Testis (tissue), 3 donors: ENCODE results near the gene MOB3B. TPM values are rescaled to one million over a fixed set of nuclear protein-coding genes. Genes with fewer than 3 reads are reported as not detected.
A peak's percentile ranks its signal among the peaks of the same experiment; 100 is the strongest.

Experiments used
- DNase-seq: peaks from one replicate; pipeline ENCODE4 v3.0.0-alpha.2; 2019
- H3K27ac ChIP-seq, 2 donors: fragments of 200-600 bp; sonication (generic); one replicate each; pipeline ENCODE4 v1.5.1; 2019
- H3K27me3 ChIP-seq: fragments of 200-600 bp; sonication (generic); one replicate; pipeline ENCODE4 v1.5.1; 2019
- H3K36me3 ChIP-seq: fragments of 200-600 bp; sonication (generic); one replicate; pipeline ENCODE4 v1.5.1; 2017; ENCODE audit warnings: low read depth; ENCODE audit errors: missing control alignments
- H3K4me1 ChIP-seq: fragments of 200-600 bp; sonication (generic); one replicate; pipeline ENCODE4 v1.5.1; 2019
- H3K4me3 ChIP-seq, 2 donors: fragments of 200-600 bp; sonication (generic); one replicate each; pipeline ENCODE4 v1.5.1; 2017 to 2019
- H3K9me3 ChIP-seq: fragments of 200-600 bp; sonication (generic); one replicate; pipeline ENCODE4 v1.5.1; 2017
- POLR2A ChIP-seq: fragments of 450-650 bp; IDR thresholded peaks from one replicate; pipeline ENCODE4 v1.6.1; 2017; ENCODE audit warnings: antibody characterized with exemption, mild to moderate bottlenecking, moderate library complexity
- WGBS, 2 donors: methylation state at CpG; one replicate each; pipeline ENCODE4 v1.1.5; 2018; 5-methylcytosine and 5-hydroxymethylcytosine counted together
- intact Hi-C: fragments of 100-400 bp; cut with DNase I; formaldehyde crosslinking; loops from one replicate; pipeline ENCODE4 v1.15.1; 2023; ENCODE audit warnings: low total_unique reads
- polyA plus RNA-seq: library from polyadenylated mRNA; stranded (reverse); fragments of 350-450 nt; fragmentation: Illumina TruSeq; extraction: RNeasy Lipid Tissue Mini Kit (QIAGEN cat#74804); gene quantifications from one replicate; pipeline ENCODE4 v1.2.3, GENCODE V29; 2014; ENCODE audit warnings: low read depth, low replicate concordance; ENCODE audit not compliant: insufficient read depth
- total RNA-seq, 2 donors: library from RNA; depleted of rRNA; stranded (reverse); fragments of >200 nt; gene quantifications; one replicate each; pipeline ENCODE4 v1.2.3, GENCODE V29; 2016
- TF ChIP-seq, protein P1 (sequence below), 3 experiments: fragments of 450-650 bp in 2 of 3; fragments of 200-600 bp in 1 of 3; sonication (generic) in 1 of 3; IDR thresholded peaks; one replicate each; pipeline ENCODE4 v1.5.1; 2016 to 2019; ENCODE audit warnings: antibody characterized with exemption in 3 of 3, mild to moderate bottlenecking in 2 of 3, moderate library complexity in 1 of 3

MOB3B gene
- total and polyA plus RNA-seq, 3 donors from 2014 or later: 9.1 to 23.2 (median 17.5) TPM

DNA sequence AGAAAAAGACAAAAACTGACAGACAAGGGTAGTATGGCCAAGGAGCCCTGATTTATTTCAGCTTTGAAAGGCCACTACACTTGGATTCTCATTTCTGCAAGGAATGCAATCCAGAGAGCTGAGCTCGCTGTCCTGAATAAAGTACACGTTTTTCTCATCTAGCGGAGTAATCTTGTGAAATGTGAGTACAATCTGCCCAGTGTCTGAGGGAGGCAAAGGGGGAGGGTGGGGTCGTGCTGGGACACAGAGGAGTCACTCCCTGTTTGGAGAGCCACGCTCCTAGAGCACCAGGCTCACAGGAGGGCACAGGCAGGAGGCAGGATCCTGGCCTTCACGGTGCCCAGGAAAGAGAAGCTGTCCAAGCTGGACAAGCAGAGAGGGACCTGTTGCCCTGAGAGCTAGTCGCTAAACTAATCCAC, 56.5 kb downstream of the MOB3B start:
- DNase-seq: peak; percentile 82
- 41 to 49% methylated on average over 6 to 7 of the region's 7 CpGs for WGBS, 2 donors
- intact Hi-C loops: no loop called here
- Histone ChIP-seq H3K27me3 (no peaks in the 10 kb centered on the region), H3K4me3 (no peak overlapping the region), H3K36me3 (no peaks in the 10 kb centered on the region), H3K9me3 (no peaks in the 10 kb centered on the region), H3K4me1 (peaks cover 63% of the 10 kb centered on the region), H3K27ac (peak overlapping the region; percentile 53 to 62)
- TF ChIP-seq POLR2A: no peak
- TF ChIP-seq, protein P1, sequence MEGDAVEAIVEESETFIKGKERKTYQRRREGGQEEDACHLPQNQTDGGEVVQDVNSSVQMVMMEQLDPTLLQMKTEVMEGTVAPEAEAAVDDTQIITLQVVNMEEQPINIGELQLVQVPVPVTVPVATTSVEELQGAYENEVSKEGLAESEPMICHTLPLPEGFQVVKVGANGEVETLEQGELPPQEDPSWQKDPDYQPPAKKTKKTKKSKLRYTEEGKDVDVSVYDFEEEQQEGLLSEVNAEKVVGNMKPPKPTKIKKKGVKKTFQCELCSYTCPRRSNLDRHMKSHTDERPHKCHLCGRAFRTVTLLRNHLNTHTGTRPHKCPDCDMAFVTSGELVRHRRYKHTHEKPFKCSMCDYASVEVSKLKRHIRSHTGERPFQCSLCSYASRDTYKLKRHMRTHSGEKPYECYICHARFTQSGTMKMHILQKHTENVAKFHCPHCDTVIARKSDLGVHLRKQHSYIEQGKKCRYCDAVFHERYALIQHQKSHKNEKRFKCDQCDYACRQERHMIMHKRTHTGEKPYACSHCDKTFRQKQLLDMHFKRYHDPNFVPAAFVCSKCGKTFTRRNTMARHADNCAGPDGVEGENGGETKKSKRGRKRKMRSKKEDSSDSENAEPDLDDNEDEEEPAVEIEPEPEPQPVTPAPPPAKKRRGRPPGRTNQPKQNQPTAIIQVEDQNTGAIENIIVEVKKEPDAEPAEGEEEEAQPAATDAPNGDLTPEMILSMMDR (IDR thresholded peaks at IDR 0.05): no peak

DNA sequence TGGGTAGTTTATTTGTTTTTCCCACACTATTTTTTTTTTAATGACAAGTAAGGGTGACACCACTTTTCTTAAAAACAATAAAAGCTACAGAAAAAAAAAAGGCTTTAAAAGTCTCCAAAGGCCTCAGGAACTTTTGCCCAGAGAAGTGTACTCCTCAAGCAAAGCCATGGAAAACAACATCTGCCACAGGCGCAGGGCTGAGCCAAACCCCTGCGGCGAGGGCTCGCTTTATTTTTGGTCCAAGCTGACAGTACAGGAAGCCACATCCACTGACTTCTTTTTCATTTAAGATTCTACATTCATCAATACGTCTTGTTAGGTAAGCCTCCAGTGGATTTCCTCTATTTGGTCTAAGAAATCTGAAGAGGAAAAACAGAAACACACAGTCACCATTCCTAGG, 57.4 kb downstream of the MOB3B start:
- H3K9me3 ChIP-seq: no peaks in the 10 kb centered on the region
- intact Hi-C loops: no loop called here
- H3K4me3 ChIP-seq: no peak overlapping the region
- H3K27ac ChIP-seq: peak overlapping the region; percentile 2 to 62
- H3K4me1 ChIP-seq: peaks cover 63% of the 10 kb centered on the region
- TF ChIP-seq POLR2A: no peak
- TF ChIP-seq, protein P1 (IDR thresholded peaks at IDR 0.05): no peak
- no peak for DNase-seq
- no peaks in the 10 kb centered on the region for H3K27me3 ChIP-seq
- 59 to 69% methylated on average over 5 of the region's 5 CpGs for whole genome bisulfite sequencing, 2 donors
- H3K36me3 ChIP-seq: no peaks in the 10 kb centered on the region

DNA sequence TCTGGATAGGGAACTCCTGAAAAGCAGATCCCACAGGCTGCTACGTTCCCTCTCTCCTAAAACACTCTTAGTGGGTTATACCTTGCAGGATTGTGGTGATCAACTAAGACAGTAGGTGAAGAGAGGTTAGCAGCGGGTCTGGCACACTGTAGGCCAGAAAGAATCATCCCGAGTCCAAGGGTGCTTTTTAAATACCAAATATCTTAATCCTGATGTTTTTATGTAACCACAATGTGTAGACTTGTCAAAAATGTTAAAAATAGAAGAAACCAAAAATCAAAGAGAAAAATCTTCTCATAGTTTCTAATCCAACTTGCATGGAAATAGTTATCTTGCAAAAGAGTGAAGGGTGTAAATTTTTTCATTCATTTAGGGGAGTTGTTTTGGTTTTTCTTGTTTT, 57.8 kb downstream of the MOB3B start:
- H3K9me3 ChIP-seq: no peaks in the 10 kb centered on the region
- TF ChIP-seq, protein P1 (IDR thresholded peaks at IDR 0.05): no peak
- TF ChIP-seq POLR2A: no peak
- no peaks in the 10 kb centered on the region for H3K27me3 ChIP-seq
- WGBS, 2 donors: 70 to 78% methylated on average over 3 of the region's 3 CpGs
- no peaks in the 10 kb centered on the region for H3K36me3 ChIP-seq
- intact Hi-C loops: no loop called here
- H3K4me3 ChIP-seq: no peak overlapping the region
- no peak for DNase-seq
- H3K4me1 ChIP-seq: peaks cover 63% of the 10 kb centered on the region
- peak overlapping the region; percentile 2 to 62 for H3K27ac ChIP-seq

DNA sequence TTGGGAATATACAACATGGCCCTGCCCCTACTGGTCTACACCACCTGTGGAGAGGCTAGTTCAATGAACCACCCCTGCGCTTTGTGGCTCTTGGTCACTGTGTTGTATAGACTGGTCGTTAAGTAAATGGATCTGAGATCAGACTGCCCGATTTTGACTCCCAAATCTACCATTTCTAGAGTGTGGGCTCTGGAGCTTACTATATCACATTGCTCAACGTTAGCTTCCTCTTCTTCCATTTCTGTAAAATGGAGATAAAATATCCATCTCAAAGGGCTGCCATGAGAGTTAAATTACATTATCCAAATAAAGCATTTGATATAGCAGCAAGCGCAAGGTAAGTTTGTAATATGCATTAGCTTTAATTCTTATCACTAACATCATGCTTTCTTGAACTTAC, 58.2 kb downstream of the MOB3B start:
- H3K9me3 ChIP-seq: no peaks in the 10 kb centered on the region
- no peaks in the 10 kb centered on the region for H3K27me3 ChIP-seq
- TF ChIP-seq POLR2A: no peak
- TF ChIP-seq, protein P1 (IDR thresholded peaks at IDR 0.05): no peak
- no peaks in the 10 kb centered on the region for H3K36me3 ChIP-seq
- peaks cover 63% of the 10 kb centered on the region for H3K4me1 ChIP-seq
- intact Hi-C loops: no loop called here
- WGBS, 2 donors: 86 to 90% methylated on average over 5 of the region's 5 CpGs
- no peak for DNase-seq
- no peak overlapping the region for H3K4me3 ChIP-seq
- H3K27ac ChIP-seq: peak overlapping the region; percentile 62 to 73

DNA sequence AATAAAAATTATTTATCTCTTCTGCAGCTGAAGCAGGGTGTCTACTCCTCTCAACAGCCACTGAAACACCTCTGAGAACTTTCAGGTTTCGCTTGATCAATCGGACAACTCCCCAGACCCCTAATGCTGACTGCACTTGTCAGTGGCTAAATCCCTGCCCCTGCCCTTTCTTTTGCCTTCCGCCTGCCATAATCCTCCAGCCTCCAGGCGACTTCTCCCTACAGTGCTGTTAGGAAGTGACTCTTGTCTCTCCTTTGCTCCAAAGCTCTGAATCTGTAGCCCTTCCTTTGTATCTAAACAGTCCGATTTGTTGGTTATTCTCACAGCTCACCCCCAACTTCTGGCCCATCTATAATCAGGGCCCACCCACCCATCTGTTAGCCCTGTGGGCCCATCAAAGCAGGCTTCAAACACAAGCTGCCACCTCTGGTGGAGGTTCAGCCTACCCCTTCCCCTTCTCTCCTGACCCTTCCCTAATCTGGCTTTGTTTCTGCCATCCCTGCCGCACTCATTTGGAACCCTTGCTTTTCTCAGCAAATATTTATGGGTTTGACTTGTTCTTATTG, 59.2 kb downstream of the MOB3B start:
- peaks cover 59% of the 10 kb centered on the region for H3K4me1 ChIP-seq
- no peak for TF ChIP-seq POLR2A
- TF ChIP-seq, protein P1 (IDR thresholded peaks at IDR 0.05): no peak
- no peaks in the 10 kb centered on the region for H3K27me3 ChIP-seq
- peak overlapping the region; percentile 62 to 73 for H3K27ac ChIP-seq
- 91 to 93% methylated on average over 6 of the region's 6 CpGs for WGBS, 2 donors
- H3K9me3 ChIP-seq: no peaks in the 10 kb centered on the region
- intact Hi-C loops: no loop called here
- H3K36me3 ChIP-seq: no peaks in the 10 kb centered on the region
- H3K4me3 ChIP-seq: no peak overlapping the region
- DNase-seq: no peak
